HepG2 (cell line): ENCODE measurements around the gene GRAMD1A. TPM values are rescaled to one million over a fixed set of nuclear protein-coding genes. Genes with fewer than 3 reads are reported as not detected.

ENCODE experiments used
- ATAC-seq: fragments of 200-7000 bp; cut with Tn5 transposase; 3 replicates; pipeline ENCODE4 v1.9.1; 2020; ENCODE audit warnings: mild to moderate bottlenecking, moderate library complexity
- BruUV-seq: library from RNA; stranded (reverse); fragments of 400-500 nt; replicated peaks from 2 replicates; lab custom pipeline; 2021; lab: Mats Ljungman, UMichigan
- CTCF ChIA-PET: fragments of 300-600 bp; formaldehyde crosslinking; extraction: SDS; loops from one replicate; lab custom pipeline; 2021; ENCODE audit warnings: low total read pairs, inconsistent platforms, low intra/inter-chr PET ratio; lab: Yijun Ruan, JAX
- POLR2A ChIA-PET: fragments of 350-600 bp; sonication (Branson Sonifier 250); formaldehyde crosslinking; loops from one replicate; lab custom pipeline; 2020; ENCODE audit warnings: antibody characterized with exemption, inconsistent platforms; lab: Yijun Ruan, JAX
- DNase-seq: peaks from one replicate; pipeline ENCODE4 v3.0.0-alpha.2; 2015; ENCODE audit warnings: low spot score
- FAIRE-seq: peaks from 3 replicates; lab custom pipeline; 2011; peaks lifted over from hg19 to GRCh38; lab: Jason Lieb, UNC
- H2AFZ ChIP-seq: one replicate; pipeline ENCODE4 v1.6.1; 2011; ENCODE audit warnings: low read length, inconsistent platforms
- H3K27ac ChIP-seq: fragments of 300-600 bp; 3 replicates; pipeline ENCODE4 v1.8.0; 2011; ENCODE audit warnings: mixed run types, mild to moderate bottlenecking, mixed read lengths, low read length, inconsistent platforms; ENCODE audit not compliant: insufficient read depth; ENCODE audit errors: extremely low read length
- H3K27me3 ChIP-seq, 2 experiments: fragments of 200-600 bp in 1 of 2; 2 replicates in 1 of 2; 3 replicates in 1 of 2; pipeline versions ENCODE4 v1.6.0 to v1.8.0; 2011; ENCODE audit warnings: low read length in 2 of 2, mild to moderate bottlenecking in 2 of 2, moderate library complexity in 2 of 2, inconsistent platforms in 1 of 2; ENCODE audit not compliant: insufficient read depth in 2 of 2, control insufficient read depth in 1 of 2
- H3K36me3 ChIP-seq, 2 experiments: fragments of 200-600 bp in 1 of 2; replicated peaks in 1 of 2; 2 replicates in 1 of 2; 3 replicates in 1 of 2; pipeline versions ENCODE4 v1.5.1 to v1.8.0; 2011; ENCODE audit warnings: low read length in 2 of 2, inconsistent platforms in 1 of 2; ENCODE audit not compliant: insufficient read depth in 2 of 2, control insufficient read depth in 1 of 2
- H3K4me1 ChIP-seq: 2 replicates; pipeline ENCODE4 v1.5.1; 2012; ENCODE audit warnings: low read length, inconsistent platforms; ENCODE audit not compliant: insufficient read depth
- H3K4me2 ChIP-seq: 2 replicates; pipeline ENCODE4 v1.6.0; 2011; ENCODE audit warnings: low read depth, low read length, inconsistent platforms
- H3K4me3 ChIP-seq, 3 experiments: fragments of 200-600 bp in 1 of 3; sonication (generic), shearing (Covaris generic) in 1 of 3; replicated peaks in 1 of 3; 2 replicates each; pipeline ENCODE4 v1.5.1; 2011 to 2016; ENCODE audit warnings: low read length in 3 of 3, inconsistent platforms in 2 of 3, low read depth in 2 of 3, mild to moderate bottlenecking in 2 of 3, control low read depth in 1 of 3, mixed read lengths in 1 of 3; ENCODE audit not compliant: insufficient read depth in 1 of 3
- H3K79me2 ChIP-seq: one replicate; pipeline ENCODE4 v1.6.1; 2011; ENCODE audit warnings: low read length, inconsistent platforms; ENCODE audit not compliant: insufficient read depth
- H3K9ac ChIP-seq: 2 replicates; pipeline ENCODE4 v1.6.0; 2011; ENCODE audit warnings: mild to moderate bottlenecking, low read depth, low read length, inconsistent platforms; ENCODE audit not compliant: insufficient read depth
- H3K9me3 ChIP-seq: 2 replicates; pipeline ENCODE4 v1.5.1; 2012; ENCODE audit warnings: mild to moderate bottlenecking, low read length
- H4K20me1 ChIP-seq: 2 replicates; pipeline ENCODE4 v1.6.0; 2011; ENCODE audit warnings: inconsistent platforms, mild to moderate bottlenecking, low read length, moderate library complexity; ENCODE audit not compliant: insufficient read depth
- DNMT1 ChIP-seq: sonication (generic); formaldehyde crosslinking; IDR thresholded peaks from 2 replicates; pipeline ENCODE4 v1.5.1; 2020; ENCODE audit warnings: mild to moderate bottlenecking, missing genetic modification reagents
- GATA4 ChIP-seq: sonication (generic); IDR thresholded peaks from 2 replicates; pipeline ENCODE4 v1.6.1; 2016; ENCODE audit warnings: antibody characterized with exemption, low read depth, borderline replicate concordance
- HDAC1 ChIP-seq: sonication (generic); formaldehyde crosslinking; IDR thresholded peaks from 2 replicates; pipeline ENCODE4 v1.5.1; 2020; ENCODE audit warnings: mild to moderate bottlenecking, missing genetic modification reagents
- NFKBIZ ChIP-seq: IDR thresholded peaks from 2 replicates; pipeline ENCODE4 v1.6.1; 2018; ENCODE audit warnings: missing genetic modification reagents, missing compliant biosample characterization
- NFYC ChIP-seq: IDR thresholded peaks from 2 replicates; pipeline ENCODE4 v1.6.1; 2016; ENCODE audit warnings: missing genetic modification reagents, missing compliant biosample characterization
- POLR2A ChIP-seq, 2 experiments: IDR thresholded peaks; 2 replicates each; pipeline ENCODE4 v1.6.1; 2011; ENCODE audit warnings: low read depth in 2 of 2, low read length in 2 of 2, mild to moderate bottlenecking in 1 of 2, moderate library complexity in 1 of 2; ENCODE audit not compliant: insufficient read depth in 1 of 2
- RBFOX2 ChIP-seq: fragments of 200-400 bp; formaldehyde crosslinking; IDR thresholded peaks from 2 replicates; pipeline ENCODE4 v1.6.1; 2017; ENCODE audit warnings: low read depth, mild to moderate bottlenecking, low read length
- ZBTB1 ChIP-seq: sonication (generic); formaldehyde crosslinking; IDR thresholded peaks from 2 replicates; pipeline ENCODE4 v1.4.0; 2020; ENCODE audit warnings: missing genetic modification reagents, borderline replicate concordance
- ZFY ChIP-seq: sonication (generic); formaldehyde crosslinking; IDR thresholded peaks from 2 replicates; pipeline ENCODE4 v1.4.0; 2020; ENCODE audit warnings: missing genetic modification reagents
- ZNF235 ChIP-seq: sonication (generic); formaldehyde crosslinking; IDR thresholded peaks from 2 replicates; pipeline ENCODE4 v1.8.1; 2023; ENCODE audit warnings: mild to moderate bottlenecking, missing genetic modification reagents, borderline replicate concordance
- ZSCAN20 ChIP-seq: sonication (generic); formaldehyde crosslinking; IDR thresholded peaks from 2 replicates; pipeline ENCODE4 v1.4.0; 2020; ENCODE audit warnings: missing genetic modification reagents, mild to moderate bottlenecking, borderline replicate concordance
- WGBS: methylation state at CpG from one replicate; pipeline ENCODE4 v1.1.6; 2017; ENCODE audit warnings: low lambda C conversion rate; 5-methylcytosine and 5-hydroxymethylcytosine counted together
- in situ Hi-C: cut with HindIII; loops from 2 replicates; pipeline ENCODE4 v1.10.0; 2017; ENCODE audit warnings: low pct_unique_long_range_greater_than_20kb; ENCODE audit not compliant: extremely low pct_ligation_motif_present
- intact Hi-C: fragments of 100-400 bp; cut with micrococcal nuclease; formaldehyde crosslinking; loops from one replicate; pipeline ENCODE4 v1.10.0; 2022; ENCODE audit not compliant: unreplicated experiment
- polyA plus RNA-seq, 8 experiments: library from polyadenylated mRNA; depleted of rRNA in 3 of 8; stranded (reverse) in 7 of 8; unstranded in 1 of 8; fragments of >200 nt; fragmentation: Illumina TruSeq in 4 of 8; extraction: Trizol in 4 of 8; gene quantifications; 2 replicates each; pipeline versions ENCODE4 v1.2.1 to v1.2.3, GENCODE V29; 2011 to 2016; ENCODE audit warnings: low read depth in 4 of 8, missing spikeins in 1 of 8, mixed read lengths in 1 of 8; ENCODE audit not compliant: insufficient read depth in 1 of 8
- total RNA-seq, 5 experiments: library from RNA; depleted of rRNA; stranded (reverse); fragments of >200 nt; fragmentation: Illumina TruSeq; extraction: Trizol; gene quantifications; 2 replicates each; pipeline ENCODE4 v1.2.3, GENCODE V29; 2016; ENCODE audit warnings: low read depth in 1 of 5
- TF ChIP-seq, protein P1 (sequence below): sonication (generic); formaldehyde crosslinking; IDR thresholded peaks from 2 replicates; pipeline ENCODE4; 2020; ENCODE audit warnings: missing genetic modification reagents, mild to moderate bottlenecking, borderline replicate concordance
- TF ChIP-seq, protein P2 (sequence below): sonication (generic); formaldehyde crosslinking; IDR thresholded peaks from 2 replicates; pipeline ENCODE4 v1.8.0; 2022; ENCODE audit warnings: low read depth, missing genetic modification reagents
- TF ChIP-seq, protein P3 (sequence below), 2 experiments: sonication (generic) in 1 of 2; formaldehyde crosslinking in 1 of 2; IDR thresholded peaks; 2 replicates each; pipeline versions ENCODE4 v1.4.0 to v1.6.1; 2018 to 2020; ENCODE audit warnings: missing genetic modification reagents in 2 of 2, borderline replicate concordance in 1 of 2, low read depth in 1 of 2, mild to moderate bottlenecking in 1 of 2, missing biosample characterization in 1 of 2
- TF ChIP-seq, protein P4 (sequence below): sonication (generic); formaldehyde crosslinking; IDR thresholded peaks from 2 replicates; pipeline ENCODE4 v1.8.0; 2022; ENCODE audit warnings: mild to moderate bottlenecking, missing genetic modification reagents, moderate library complexity

Gene GRAMD1A
- total and polyA plus RNA-seq, 2 of the 13 experiments (the other 11 are each of a cell fraction or from before 2014, with no cell fraction given), result 14.7 to 181 TPM

DNA sequence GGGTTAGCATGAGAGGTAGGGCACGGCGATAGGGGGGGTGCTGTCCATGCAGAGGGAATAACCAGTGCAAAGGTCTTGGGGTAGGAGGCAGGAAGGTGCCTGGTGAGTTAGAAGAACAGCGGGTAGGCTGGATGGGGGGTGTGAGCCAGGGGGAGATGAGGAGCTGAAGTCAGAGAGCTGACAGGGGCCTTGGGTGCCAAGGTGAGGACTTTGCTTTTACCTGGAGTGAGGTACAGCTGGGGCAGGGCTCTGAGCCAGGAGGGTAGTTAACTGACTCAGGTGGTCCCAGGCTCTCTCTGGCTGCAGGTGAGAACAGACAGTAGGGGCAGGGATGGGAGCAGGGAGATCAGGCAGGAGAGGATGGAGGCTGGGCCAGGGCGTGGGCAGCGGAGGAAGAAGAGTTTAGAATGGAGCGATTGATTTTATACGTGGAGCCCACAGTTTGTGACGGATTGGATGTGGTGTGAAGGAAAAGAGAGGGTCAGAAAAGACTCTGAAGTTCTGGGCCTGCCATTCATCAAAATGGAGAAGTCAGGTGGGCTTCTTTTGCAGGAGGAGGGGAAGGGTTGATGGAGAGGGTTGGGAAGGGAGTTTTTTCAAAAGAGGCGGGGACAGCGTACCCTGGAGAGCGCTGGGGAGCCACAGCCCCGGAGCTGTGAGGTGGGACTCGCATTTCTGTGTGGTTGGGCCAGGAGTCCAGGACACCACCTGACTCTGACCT is 1.2 kb upstream of the GRAMD1A start (continued):
- TF ChIP-seq, protein P1, sequence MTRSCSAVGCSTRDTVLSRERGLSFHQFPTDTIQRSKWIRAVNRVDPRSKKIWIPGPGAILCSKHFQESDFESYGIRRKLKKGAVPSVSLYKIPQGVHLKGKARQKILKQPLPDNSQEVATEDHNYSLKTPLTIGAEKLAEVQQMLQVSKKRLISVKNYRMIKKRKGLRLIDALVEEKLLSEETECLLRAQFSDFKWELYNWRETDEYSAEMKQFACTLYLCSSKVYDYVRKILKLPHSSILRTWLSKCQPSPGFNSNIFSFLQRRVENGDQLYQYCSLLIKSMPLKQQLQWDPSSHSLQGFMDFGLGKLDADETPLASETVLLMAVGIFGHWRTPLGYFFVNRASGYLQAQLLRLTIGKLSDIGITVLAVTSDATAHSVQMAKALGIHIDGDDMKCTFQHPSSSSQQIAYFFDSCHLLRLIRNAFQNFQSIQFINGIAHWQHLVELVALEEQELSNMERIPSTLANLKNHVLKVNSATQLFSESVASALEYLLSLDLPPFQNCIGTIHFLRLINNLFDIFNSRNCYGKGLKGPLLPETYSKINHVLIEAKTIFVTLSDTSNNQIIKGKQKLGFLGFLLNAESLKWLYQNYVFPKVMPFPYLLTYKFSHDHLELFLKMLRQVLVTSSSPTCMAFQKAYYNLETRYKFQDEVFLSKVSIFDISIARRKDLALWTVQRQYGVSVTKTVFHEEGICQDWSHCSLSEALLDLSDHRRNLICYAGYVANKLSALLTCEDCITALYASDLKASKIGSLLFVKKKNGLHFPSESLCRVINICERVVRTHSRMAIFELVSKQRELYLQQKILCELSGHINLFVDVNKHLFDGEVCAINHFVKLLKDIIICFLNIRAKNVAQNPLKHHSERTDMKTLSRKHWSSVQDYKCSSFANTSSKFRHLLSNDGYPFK (CRISPR knock-in tag), result no peak

DNA sequence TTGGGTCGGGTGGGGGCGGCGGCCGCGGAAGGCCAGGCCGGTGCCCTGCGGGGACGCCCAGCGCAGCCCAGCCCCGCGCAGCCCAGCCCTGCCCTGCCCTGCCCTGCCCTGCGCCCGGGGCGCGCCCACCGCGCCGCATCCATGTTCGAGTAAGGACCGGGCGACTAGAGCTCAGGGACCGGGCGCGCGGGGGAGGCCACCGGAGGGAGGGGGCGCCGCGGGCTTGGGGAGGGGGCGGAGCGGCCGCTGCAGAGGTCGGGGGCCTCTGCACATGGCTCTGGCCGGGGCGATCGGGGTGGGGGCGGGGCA is 169 bp downstream of the GRAMD1A start:
- Histone ChIP-seq H3K9me3 (no peaks in the 10 kb centered on the region), H3K27me3 (no peaks in the 10 kb centered on the region; a peak in 1 of 5 replicates), H2AFZ (no peak overlapping the region), H3K9ac (peak overlapping the region; percentile 88), H3K4me3 (peak overlapping the region; percentile 81 to 86 (median 81); a peak in 5 of 6 replicates), H3K79me2 (peaks cover 45% of the 10 kb centered on the region), H3K27ac (peak overlapping the region; percentile 74), H4K20me1 (peaks cover 33% of the 10 kb centered on the region), H3K36me3 (peaks cover 0 to 4% of the 10 kb centered on the region in 2 experiments; a peak in 4 of 5 replicates), H3K4me2 (no peak overlapping the region), H3K4me1 (peaks cover 81% of the 10 kb centered on the region)
- BruUV-seq, result no TSS peak
- CTCF ChIA-PET, result no interaction called here
- ATAC-seq (peak; percentile 35), DNase-seq (no peak), FAIRE-seq (no peak)
- in situ Hi-C loops, result no loop called here
- POLR2A ChIA-PET, result interaction anchor here (2.6 kb wide), 1 partner anchor 42 kb away, joined by 9 read pairs; no protein-coding TSS in a partner anchor
- intact Hi-C loops, result no loop called here
- no CpG with 5 or more reads among the region's 37 CpGs for WGBS
- TF ChIP-seq, protein P2, sequence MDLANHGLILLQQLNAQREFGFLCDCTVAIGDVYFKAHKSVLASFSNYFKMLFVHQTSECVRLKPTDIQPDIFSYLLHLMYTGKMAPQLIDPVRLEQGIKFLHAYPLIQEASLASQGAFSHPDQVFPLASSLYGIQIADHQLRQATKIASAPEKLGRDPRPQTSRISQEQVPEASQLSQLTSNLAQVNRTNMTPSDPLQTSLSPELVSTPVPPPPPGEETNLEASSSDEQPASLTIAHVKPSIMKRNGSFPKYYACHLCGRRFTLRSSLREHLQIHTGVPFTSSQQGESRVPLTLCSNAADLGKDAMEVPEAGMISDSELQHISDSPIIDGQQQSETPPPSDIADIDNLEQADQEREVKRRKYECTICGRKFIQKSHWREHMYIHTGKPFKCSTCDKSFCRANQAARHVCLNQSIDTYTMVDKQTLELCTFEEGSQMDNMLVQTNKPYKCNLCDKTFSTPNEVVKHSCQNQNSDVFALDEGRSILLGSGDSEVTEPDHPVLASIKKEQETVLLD, result 0 out of 2 replicates have a peak, but pooled peaks have one; percentile 12
- peak; percentile 16; the same call in 1 of the 2 replicates for TF ChIP-seq GATA4
- no peak for TF ChIP-seq NFKBIZ (CRISPR knock-in tag)
- peak; percentile 67; the same call in 1 of the 2 replicates for TF ChIP-seq ZFY (CRISPR knock-in tag)
- TF ChIP-seq ZSCAN20, result 0 out of 2 replicates have a peak, but pooled peaks have one; percentile 14
- TF ChIP-seq, protein P3, sequence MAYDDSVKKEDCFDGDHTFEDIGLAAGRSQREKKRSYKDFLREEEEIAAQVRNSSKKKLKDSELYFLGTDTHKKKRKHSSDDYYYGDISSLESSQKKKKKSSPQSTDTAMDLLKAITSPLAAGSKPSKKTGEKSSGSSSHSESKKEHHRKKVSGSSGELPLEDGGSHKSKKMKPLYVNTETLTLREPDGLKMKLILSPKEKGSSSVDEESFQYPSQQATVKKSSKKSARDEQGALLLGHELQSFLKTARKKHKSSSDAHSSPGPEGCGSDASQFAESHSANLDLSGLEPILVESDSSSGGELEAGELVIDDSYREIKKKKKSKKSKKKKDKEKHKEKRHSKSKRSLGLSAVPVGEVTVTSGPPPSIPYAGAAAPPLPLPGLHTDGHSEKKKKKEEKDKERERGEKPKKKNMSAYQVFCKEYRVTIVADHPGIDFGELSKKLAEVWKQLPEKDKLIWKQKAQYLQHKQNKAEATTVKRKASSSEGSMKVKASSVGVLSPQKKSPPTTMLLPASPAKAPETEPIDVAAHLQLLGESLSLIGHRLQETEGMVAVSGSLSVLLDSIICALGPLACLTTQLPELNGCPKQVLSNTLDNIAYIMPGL (CRISPR knock-in tag; IDR thresholded peaks at IDR 0.05; ENCODE audit: borderline replicate concordance in 1 of 2, low read depth in 1 of 2), result no peak
- TF ChIP-seq, protein P4, sequence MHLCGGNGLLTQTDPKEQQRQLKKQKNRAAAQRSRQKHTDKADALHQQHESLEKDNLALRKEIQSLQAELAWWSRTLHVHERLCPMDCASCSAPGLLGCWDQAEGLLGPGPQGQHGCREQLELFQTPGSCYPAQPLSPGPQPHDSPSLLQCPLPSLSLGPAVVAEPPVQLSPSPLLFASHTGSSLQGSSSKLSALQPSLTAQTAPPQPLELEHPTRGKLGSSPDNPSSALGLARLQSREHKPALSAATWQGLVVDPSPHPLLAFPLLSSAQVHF (CRISPR knock-in tag), result no peak
- TF ChIP-seq DNMT1 (CRISPR knock-in tag), result no peak
- 0 out of 2 replicates have a peak, but pooled peaks have one; percentile 20 for TF ChIP-seq HDAC1 (CRISPR knock-in tag)
- TF ChIP-seq ZNF235 (CRISPR knock-in tag), result no peak
- TF ChIP-seq RBFOX2, result peak; percentile 61; the same call in 1 of the 2 replicates
- peak in 1 of 2 experiments; percentile 63; a peak in 1 of 4 replicates for TF ChIP-seq POLR2A (IDR thresholded peaks at IDR 0.05; ENCODE audit: insufficient read depth in 1 of 2, low read depth in 2 of 2, low read length in 2 of 2)
- TF ChIP-seq NFYC (CRISPR knock-in tag), result no peak
- TF ChIP-seq ZBTB1 (CRISPR knock-in tag), result no peak
